Myometrial cell (primary cell): Measurements from ENCODE around the gene CSTF2. TPM values are rescaled to one million over a fixed set of nuclear protein-coding genes. Genes with fewer than 3 reads are reported as not detected.

Experiments used
- total RNA-seq: library from RNA; depleted of rRNA; stranded (reverse); fragments of >200 nt; gene quantifications from 2 replicates; pipeline ENCODE4 v1.2.3, GENCODE V29; 2015

Gene CSTF2, protein sequence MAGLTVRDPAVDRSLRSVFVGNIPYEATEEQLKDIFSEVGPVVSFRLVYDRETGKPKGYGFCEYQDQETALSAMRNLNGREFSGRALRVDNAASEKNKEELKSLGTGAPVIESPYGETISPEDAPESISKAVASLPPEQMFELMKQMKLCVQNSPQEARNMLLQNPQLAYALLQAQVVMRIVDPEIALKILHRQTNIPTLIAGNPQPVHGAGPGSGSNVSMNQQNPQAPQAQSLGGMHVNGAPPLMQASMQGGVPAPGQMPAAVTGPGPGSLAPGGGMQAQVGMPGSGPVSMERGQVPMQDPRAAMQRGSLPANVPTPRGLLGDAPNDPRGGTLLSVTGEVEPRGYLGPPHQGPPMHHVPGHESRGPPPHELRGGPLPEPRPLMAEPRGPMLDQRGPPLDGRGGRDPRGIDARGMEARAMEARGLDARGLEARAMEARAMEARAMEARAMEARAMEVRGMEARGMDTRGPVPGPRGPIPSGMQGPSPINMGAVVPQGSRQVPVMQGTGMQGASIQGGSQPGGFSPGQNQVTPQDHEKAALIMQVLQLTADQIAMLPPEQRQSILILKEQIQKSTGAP
- total RNA-seq = 23.9 and 33.2 TPM in 2 replicates

DNA sequence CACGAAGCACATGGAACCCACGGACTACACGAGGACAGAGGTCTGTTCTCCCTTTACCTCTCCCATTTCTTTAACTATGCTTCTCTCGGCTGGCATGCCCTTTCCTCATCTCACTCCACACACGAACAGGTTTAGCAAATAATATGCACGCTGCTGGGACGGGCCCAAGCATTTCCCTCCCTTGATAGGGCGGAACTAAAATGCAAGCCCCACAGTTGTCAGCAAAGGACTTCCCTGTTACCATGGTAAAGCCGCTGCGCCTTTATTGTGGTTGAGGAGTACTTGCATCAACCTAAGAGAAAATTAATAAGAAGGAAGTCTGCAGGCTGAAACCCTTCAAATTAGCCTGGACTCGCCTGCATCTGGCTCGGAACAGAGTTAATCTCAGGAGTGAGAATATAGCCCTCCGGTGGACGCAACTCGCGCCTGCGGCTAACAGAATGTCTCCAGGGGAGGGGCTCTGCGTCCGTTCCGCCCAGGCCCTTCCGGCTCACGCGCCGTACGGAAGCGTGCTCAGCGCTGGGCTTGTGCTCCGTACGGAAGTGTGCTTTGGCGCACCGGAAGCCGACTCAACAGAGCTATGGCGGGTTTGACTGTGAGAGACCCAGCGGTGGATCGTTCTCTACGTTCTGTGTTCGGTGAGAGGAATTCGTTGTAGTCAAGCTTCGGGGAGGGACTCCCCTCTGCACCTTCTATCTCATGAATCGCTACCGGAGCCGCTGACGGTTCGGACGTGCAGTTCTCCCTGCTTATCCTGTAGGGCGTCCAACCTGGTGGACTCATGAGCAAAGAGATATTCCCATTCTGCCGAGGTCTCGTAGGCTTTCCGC, at the start of gene CSTF2:
Gene CSTF2 (plus strand): TSS at position 555 of the 830 bp plus-strand sequence. CDS start 26 bp downstream, at position 581.

DNA sequence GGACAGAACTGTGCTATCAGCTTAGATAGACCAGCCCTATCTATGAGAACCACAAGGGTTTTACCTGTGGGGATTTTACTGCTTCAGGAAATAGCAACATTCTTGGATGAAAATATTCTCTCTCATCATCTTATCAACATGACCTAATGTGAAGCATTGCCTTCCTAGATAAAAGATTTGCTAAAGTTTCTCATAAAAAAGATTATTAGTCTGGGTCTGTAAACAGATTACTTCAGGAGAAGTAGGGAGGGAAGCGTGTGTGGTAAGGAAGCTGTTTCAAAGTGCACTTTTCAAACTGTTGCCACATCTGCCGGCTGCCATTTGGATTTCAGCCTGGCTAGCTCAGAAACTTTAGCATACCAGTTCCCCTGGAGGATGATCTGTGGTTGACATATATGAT, 54.1 kb downstream of the CSTF2 start, which contains the start of gene NOX1:
Gene NOX1 (minus strand): TSS at position 35 of the 400 bp plus-strand sequence. CDS start 220 bp downstream, outside the sequence.

Other genes starting within 250 kb of the CSTF2 start
- gene TNMD, start 235.5 kb upstream of the CSTF2 start, total RNA-seq = not detected in 2 replicates
- 19.8 and 23.4 TPM in 2 replicates for gene TSPAN6, start 183.6 kb upstream of the CSTF2 start, total RNA-seq
- 61.3 and 65.2 TPM in 2 replicates for gene SRPX2, start 176.2 kb upstream of the CSTF2 start, total RNA-seq
- gene SYTL4, start 88.3 kb upstream of the CSTF2 start, total RNA-seq = 6.1 and 7.1 TPM in 2 replicates
- gene NOX1, start 54.0 kb downstream of the CSTF2 start, total RNA-seq = not detected in 2 replicates
- not detected in 2 replicates for gene XKRX, start 108.5 kb downstream of the CSTF2 start, total RNA-seq
- gene ARL13A, start 149.3 kb downstream of the CSTF2 start, total RNA-seq = not detected in 2 replicates
- 12.1 and 13.0 TPM in 2 replicates for gene TRMT2B, start 231.7 kb downstream of the CSTF2 start, total RNA-seq